HL-60 (cell line): ENCODE data around the gene HOTAIR.

ENCODE experiments used
- CTCF ChIP-seq: IDR thresholded peaks from one replicate; pipeline ENCODE4 v1.5.1; 2011; ENCODE audit warnings: low read length, control low read depth, inconsistent platforms; ENCODE audit not compliant: insufficient read depth
- GABPA ChIP-seq: IDR thresholded peaks from 2 replicates; pipeline ENCODE4 v1.6.1; 2012; ENCODE audit warnings: low read depth

GRCh38 chr12:53966085-53966384 lies 8.7 kb downstream of the HOTAIR start:
- TF ChIP-seq CTCF = no peak
- no peak for TF ChIP-seq GABPA
